Measurements from ENCODE around the gene PAK4.
"Not testable (repeated sequence)": the region's sequence is repeated elsewhere in the genome, so short reads cannot be mapped to it uniquely, and the experiment has no call there.

PAK4 gene

DNA sequence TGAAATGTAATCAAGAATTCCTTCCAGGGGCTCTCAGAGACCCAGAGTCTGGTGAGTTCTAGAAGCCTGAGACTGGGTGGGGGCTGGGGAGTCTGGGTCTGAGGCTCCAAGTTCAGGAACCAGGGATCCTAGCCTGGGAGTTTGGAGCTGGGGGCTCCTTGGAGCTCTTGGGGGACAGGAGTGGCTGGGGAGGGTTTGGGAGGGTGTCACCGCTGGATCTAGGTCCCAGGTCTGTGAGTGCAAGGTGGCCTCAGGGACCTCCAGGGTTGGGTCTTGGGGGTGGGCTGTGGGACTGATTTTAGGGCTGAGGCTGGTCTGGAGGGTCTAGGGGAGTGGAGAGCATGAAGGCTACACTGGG is 77.4 kb downstream of the PAK4 start:
- H3K4me3 ChIP-seq (ENCODE audit: insufficient read depth, low read depth, low read length, poor library complexity, severe bottlenecking), result no peak overlapping the region
- H3K36me3 ChIP-seq (ENCODE audit: control insufficient read depth, insufficient read depth, low read length), result no peaks in the 10 kb centered on the region
- no peak overlapping the region for H3K27ac ChIP-seq (ENCODE audit: insufficient read depth, low read length, poor library complexity, severe bottlenecking)
- no peaks in the 10 kb centered on the region for H3K4me1 ChIP-seq (ENCODE audit: control insufficient read depth, insufficient read depth, low read length, poor library complexity, severe bottlenecking)
- H3K9me3 ChIP-seq (ENCODE audit: control insufficient read depth, low read length), result no peaks in the 10 kb centered on the region
- no peak for DNase-seq
- peaks cover 20% of the 10 kb centered on the region for H3K27me3 ChIP-seq (replicated peaks; ENCODE audit: control insufficient read depth, insufficient read depth, low read length, poor library complexity, severe bottlenecking)

DNA sequence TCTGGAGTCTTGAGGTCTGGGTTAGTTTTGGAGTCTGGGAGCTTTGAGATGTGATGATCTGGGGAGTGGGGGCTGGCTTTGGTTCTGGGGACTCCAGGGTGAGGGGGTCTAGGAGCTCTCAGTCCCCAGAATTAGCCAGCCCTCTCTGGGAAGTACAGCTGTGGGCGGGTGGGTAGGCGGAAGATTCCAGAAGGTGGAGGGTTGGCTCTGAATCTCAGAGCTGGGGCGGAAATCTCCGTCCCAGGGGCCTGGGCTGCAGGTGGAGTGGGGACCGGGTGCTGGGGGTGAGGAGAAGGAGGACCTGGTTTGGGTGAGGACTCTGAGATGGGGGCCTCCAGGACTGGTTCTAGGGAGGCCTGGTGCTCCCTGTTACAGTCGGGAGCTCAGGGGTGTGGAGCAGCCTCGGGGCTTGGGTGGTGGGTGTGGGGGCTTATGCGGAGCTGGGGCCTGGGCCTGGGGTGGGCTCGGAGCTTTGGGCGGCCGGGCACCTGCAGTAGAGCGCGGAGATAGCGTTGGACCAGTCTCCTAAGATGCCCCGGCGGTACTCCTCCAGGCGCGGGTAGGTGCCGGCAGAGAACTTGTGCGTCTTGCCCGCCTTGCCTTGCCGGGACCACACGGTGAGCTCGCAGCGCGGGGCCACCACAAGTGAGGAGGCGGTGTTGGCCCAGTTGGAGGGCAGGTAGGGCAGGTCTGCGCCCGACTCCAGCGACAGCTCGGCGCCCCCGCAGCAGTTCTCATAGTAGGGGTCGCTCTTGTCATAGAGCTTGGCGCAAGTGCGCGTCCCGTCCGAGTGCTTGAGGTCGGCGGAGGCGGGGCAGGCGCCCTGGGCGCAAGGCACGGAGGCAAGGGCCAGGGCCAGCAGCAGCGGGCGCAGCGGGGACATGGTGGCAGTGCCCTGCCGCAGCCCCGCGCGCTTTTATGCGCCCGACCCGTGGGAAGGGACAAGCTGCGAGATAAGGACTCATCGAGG is 78.1 kb downstream of the PAK4 start, which contains the start of gene SYCN:
TSS of gene SYCN (minus strand) at position 892 of the 970 bp plus-strand sequence. CDS start at position 883, 9 bp downstream.
- no peak for DNase-seq
- H3K27ac ChIP-seq (ENCODE audit: insufficient read depth, low read length, poor library complexity, severe bottlenecking), result no peak within 1 kb of the TSS
- H3K4me3 ChIP-seq (ENCODE audit: insufficient read depth, low read depth, low read length, poor library complexity, severe bottlenecking), result no peak within 1 kb of the TSS
- H3K9me3 ChIP-seq (ENCODE audit: control insufficient read depth, low read length), result no peaks in the 10 kb centered on the region
- no peaks in the 10 kb centered on the region for H3K36me3 ChIP-seq (ENCODE audit: control insufficient read depth, insufficient read depth, low read length)
- H3K27me3 ChIP-seq (replicated peaks; ENCODE audit: control insufficient read depth, insufficient read depth, low read length, poor library complexity, severe bottlenecking), result peaks cover 20% of the 10 kb centered on the region
- H3K4me1 ChIP-seq (ENCODE audit: control insufficient read depth, insufficient read depth, low read length, poor library complexity, severe bottlenecking), result no peaks in the 10 kb centered on the region

DNA sequence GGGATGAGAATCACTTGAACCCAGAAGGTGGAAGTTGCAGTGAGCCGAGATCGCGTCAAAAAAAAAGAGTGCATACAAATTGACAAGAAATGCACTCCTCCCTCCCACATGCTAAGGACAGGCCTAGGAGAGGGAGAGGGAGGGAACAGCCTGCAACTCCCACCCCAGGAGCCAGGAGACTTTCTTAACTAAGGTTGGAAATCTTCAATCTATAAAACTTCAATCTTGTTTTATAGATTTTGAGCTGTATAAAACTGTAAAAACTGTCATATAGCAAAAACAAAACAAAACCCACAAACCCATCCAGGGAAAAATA is 79.8 kb downstream of the PAK4 start:
- Histone ChIP-seq H3K9me3 (ENCODE audit: control insufficient read depth, low read length) (no peaks in the 10 kb centered on the region), H3K4me1 (ENCODE audit: control insufficient read depth, insufficient read depth, low read length, poor library complexity, severe bottlenecking) (no peaks in the 10 kb centered on the region), H3K4me3 (ENCODE audit: insufficient read depth, low read depth, low read length, poor library complexity, severe bottlenecking) (no peak overlapping the region), H3K36me3 (ENCODE audit: control insufficient read depth, insufficient read depth, low read length) (no peaks in the 10 kb centered on the region), H3K27ac (ENCODE audit: insufficient read depth, low read length, poor library complexity, severe bottlenecking) (no peak overlapping the region), H3K27me3 (replicated peaks; ENCODE audit: control insufficient read depth, insufficient read depth, low read length, poor library complexity, severe bottlenecking) (peaks cover 17% of the 10 kb centered on the region)
- no peak for DNase-seq

DNA sequence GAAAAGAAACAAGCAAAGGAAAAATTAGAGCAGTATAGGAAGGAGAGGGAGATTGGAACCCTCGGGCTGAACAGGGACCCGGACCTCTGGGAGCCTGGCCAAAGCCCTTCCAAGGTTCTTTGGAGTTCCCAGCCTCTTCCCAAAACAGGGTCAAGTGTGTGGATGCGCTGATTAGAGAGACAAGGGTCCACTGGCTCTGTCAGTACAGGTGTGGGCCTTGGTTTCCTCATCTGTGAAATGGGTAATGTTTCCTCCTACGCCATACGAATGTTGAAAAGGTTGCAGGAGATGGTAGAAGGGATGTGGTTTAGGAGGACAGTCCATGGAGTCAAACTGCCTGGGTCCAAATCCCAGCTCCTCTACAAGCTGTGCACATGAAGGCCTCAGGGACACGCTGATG is 80.5 kb downstream of the PAK4 start:
- Histone ChIP-seq H3K36me3 (ENCODE audit: control insufficient read depth, insufficient read depth, low read length) (no peaks in the 10 kb centered on the region), H3K27me3 (replicated peaks; ENCODE audit: control insufficient read depth, insufficient read depth, low read length, poor library complexity, severe bottlenecking) (peaks cover 17% of the 10 kb centered on the region), H3K4me1 (ENCODE audit: control insufficient read depth, insufficient read depth, low read length, poor library complexity, severe bottlenecking) (no peaks in the 10 kb centered on the region), H3K27ac (ENCODE audit: insufficient read depth, low read length, poor library complexity, severe bottlenecking) (no peak overlapping the region), H3K9me3 (ENCODE audit: control insufficient read depth, low read length) (no peaks in the 10 kb centered on the region), H3K4me3 (ENCODE audit: insufficient read depth, low read depth, low read length, poor library complexity, severe bottlenecking) (no peak overlapping the region)
- DNase-seq, result no peak

DNA sequence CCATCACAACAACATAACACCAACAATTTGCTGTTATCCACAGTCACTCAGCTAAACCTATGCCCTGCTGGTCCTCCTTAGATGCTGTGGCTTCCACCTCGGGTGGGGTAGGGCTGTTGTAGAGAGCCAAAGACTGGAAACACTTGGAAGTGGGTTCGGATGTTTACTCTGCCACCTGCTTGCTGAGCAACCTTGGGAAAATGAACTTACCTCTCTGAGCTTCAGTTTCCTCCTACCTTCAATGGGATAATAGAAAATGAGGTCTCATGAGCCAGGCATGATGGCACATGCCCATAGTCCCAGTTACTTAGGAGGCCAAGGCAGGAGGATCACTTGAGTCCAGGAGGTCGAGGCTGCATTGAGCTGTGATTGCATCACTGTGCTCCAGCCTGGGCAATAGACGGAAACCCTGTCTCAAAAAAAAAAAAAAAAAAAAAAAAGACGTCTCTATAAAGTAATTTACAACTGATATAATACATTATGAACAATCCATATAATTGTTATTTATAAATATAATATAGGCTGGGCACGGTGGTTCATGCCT is 81.8 kb downstream of the PAK4 start:
- Histone ChIP-seq H3K36me3 (ENCODE audit: control insufficient read depth, insufficient read depth, low read length) (no peaks in the 10 kb centered on the region), H3K27me3 (replicated peaks; ENCODE audit: control insufficient read depth, insufficient read depth, low read length, poor library complexity, severe bottlenecking) (peaks cover 11% of the 10 kb centered on the region), H3K9me3 (ENCODE audit: control insufficient read depth, low read length) (no peaks in the 10 kb centered on the region), H3K27ac (ENCODE audit: insufficient read depth, low read length, poor library complexity, severe bottlenecking) (no peak overlapping the region), H3K4me3 (ENCODE audit: insufficient read depth, low read depth, low read length, poor library complexity, severe bottlenecking) (no peak overlapping the region), H3K4me1 (ENCODE audit: control insufficient read depth, insufficient read depth, low read length, poor library complexity, severe bottlenecking) (no peaks in the 10 kb centered on the region)
- no peak for DNase-seq

DNA sequence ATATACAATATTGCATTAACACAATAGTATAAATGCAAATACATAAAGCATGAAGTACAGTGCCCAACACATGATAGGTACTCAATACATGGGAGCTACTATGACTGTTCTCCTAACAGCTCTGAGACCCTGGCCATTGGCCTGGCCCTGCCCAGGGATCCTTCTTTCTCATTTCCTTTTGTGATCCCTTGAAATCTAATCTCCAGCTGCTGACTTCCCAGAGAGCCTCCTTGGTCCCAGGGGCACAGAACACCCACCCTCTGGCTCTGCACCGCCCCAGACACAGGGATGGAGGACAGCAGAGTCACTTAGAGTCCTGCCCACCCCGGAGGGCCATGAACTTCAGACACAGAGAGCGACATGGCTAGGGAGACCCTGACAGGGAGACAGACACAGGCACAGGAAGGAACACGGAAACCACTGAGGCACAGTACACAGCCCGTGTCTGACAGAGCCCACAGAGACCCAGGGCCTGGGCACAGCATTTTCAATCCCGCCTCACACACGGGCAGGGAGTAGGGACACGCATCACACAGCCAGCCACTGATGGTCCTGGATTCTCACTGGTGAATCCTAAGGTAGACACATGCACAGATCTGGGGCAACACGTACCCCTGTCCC is 82.7 kb downstream of the PAK4 start:
- H3K4me3 ChIP-seq (ENCODE audit: insufficient read depth, low read depth, low read length, poor library complexity, severe bottlenecking), result no peak overlapping the region
- no peak for DNase-seq
- no peak overlapping the region for H3K27ac ChIP-seq (ENCODE audit: insufficient read depth, low read length, poor library complexity, severe bottlenecking)
- H3K36me3 ChIP-seq (ENCODE audit: control insufficient read depth, insufficient read depth, low read length), result no peaks in the 10 kb centered on the region
- H3K9me3 ChIP-seq (ENCODE audit: control insufficient read depth, low read length), result no peaks in the 10 kb centered on the region
- H3K27me3 ChIP-seq (replicated peaks; ENCODE audit: control insufficient read depth, insufficient read depth, low read length, poor library complexity, severe bottlenecking), result peaks cover 2% of the 10 kb centered on the region
- no peaks in the 10 kb centered on the region for H3K4me1 ChIP-seq (ENCODE audit: control insufficient read depth, insufficient read depth, low read length, poor library complexity, severe bottlenecking)

DNA sequence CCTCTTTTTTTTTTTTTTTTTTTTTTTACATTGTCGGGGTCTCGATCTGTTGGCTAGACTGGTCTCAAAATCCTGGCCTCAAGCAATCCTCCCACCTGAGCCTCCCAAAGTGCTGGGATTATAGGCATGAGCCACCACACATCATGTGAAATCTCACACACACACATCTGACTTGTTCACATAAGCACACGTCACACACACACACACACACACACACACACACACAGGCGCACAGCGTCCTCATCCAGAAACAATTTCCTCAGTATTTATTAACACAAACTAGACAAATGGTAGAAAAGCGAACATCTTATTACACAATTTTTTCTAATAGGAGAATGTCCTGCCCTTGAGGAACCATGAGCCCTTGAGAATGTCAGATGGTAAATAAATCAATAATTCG is 83.6 kb downstream of the PAK4 start:
- Histone ChIP-seq H3K36me3 (ENCODE audit: control insufficient read depth, insufficient read depth, low read length) (no peaks in the 10 kb centered on the region), H3K4me3 (ENCODE audit: insufficient read depth, low read depth, low read length, poor library complexity, severe bottlenecking) (no peak overlapping the region), H3K27me3 (replicated peaks; ENCODE audit: control insufficient read depth, insufficient read depth, low read length, poor library complexity, severe bottlenecking) (no peaks in the 10 kb centered on the region), H3K9me3 (ENCODE audit: control insufficient read depth, low read length) (no peaks in the 10 kb centered on the region), H3K4me1 (ENCODE audit: control insufficient read depth, insufficient read depth, low read length, poor library complexity, severe bottlenecking) (no peaks in the 10 kb centered on the region), H3K27ac (ENCODE audit: insufficient read depth, low read length, poor library complexity, severe bottlenecking) (no peak overlapping the region)
- no peak for DNase-seq

DNA sequence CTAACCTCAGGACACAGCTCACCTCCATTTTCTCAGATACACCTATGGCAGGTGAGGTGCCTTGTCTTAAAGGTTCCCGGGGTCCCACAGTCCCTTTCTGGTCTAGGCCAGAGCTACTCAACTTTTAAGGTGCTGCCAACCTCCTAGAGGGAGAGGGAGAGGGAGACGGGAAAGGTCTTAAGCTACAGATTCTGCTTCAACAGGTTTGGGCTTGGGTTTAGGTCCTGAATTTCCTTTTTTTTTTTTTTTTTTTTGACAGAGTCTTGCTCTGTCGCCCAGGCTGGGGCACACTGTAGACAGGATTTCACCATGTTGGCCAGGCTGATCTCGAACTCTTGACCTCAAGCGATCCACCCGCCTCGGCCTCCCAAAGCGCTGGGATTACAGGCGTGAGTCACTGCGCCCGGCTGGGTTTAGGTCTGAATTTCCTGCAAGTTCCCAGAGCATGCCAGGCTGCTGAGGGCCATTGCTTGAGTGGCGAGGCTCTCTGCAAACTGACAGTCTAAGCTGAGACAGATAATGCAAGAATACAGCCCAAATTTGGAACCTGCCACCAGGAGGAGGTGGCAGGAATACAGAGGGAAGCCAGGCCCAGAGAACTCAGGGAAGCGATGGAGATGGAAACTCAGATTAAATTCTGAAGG is 86.3 kb downstream of the PAK4 start:
- no peak overlapping the region for H3K4me3 ChIP-seq (ENCODE audit: insufficient read depth, low read depth, low read length, poor library complexity, severe bottlenecking)
- H3K27me3 ChIP-seq (replicated peaks; ENCODE audit: control insufficient read depth, insufficient read depth, low read length, poor library complexity, severe bottlenecking), result no peaks in the 10 kb centered on the region
- DNase-seq, result no peak
- no peak overlapping the region for H3K27ac ChIP-seq (ENCODE audit: insufficient read depth, low read length, poor library complexity, severe bottlenecking)
- no peaks in the 10 kb centered on the region for H3K36me3 ChIP-seq (ENCODE audit: control insufficient read depth, insufficient read depth, low read length)
- H3K4me1 ChIP-seq (ENCODE audit: control insufficient read depth, insufficient read depth, low read length, poor library complexity, severe bottlenecking), result no peaks in the 10 kb centered on the region
- H3K9me3 ChIP-seq (ENCODE audit: control insufficient read depth, low read length), result no peaks in the 10 kb centered on the region

DNA sequence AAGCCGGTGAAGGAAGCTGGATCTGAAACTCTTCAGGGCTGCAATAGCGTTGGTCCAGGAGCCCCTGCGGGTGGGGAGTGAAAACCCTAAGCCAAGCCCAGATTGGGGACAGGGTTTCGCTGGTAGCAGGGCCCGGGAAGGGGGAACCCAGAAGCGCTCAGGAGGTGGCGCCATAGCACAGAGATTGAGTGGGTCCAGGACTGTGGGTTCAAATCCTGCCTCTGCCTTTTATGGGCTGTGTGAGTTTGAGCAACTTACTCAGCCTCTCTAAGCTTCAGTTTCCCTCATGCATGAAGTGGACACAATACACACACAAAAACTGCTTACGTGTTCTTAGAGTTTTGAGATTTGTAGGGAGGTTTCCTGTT is 86.8 kb downstream of the PAK4 start:
- Histone ChIP-seq H3K27me3 (replicated peaks; ENCODE audit: control insufficient read depth, insufficient read depth, low read length, poor library complexity, severe bottlenecking) (no peaks in the 10 kb centered on the region), H3K27ac (ENCODE audit: insufficient read depth, low read length, poor library complexity, severe bottlenecking) (no peak overlapping the region), H3K4me1 (ENCODE audit: control insufficient read depth, insufficient read depth, low read length, poor library complexity, severe bottlenecking) (no peaks in the 10 kb centered on the region), H3K9me3 (ENCODE audit: control insufficient read depth, low read length) (no peaks in the 10 kb centered on the region), H3K4me3 (ENCODE audit: insufficient read depth, low read depth, low read length, poor library complexity, severe bottlenecking) (no peak overlapping the region), H3K36me3 (ENCODE audit: control insufficient read depth, insufficient read depth, low read length) (no peaks in the 10 kb centered on the region)
- DNase-seq, result peak; percentile 13 to 34 (median 32)

DNA sequence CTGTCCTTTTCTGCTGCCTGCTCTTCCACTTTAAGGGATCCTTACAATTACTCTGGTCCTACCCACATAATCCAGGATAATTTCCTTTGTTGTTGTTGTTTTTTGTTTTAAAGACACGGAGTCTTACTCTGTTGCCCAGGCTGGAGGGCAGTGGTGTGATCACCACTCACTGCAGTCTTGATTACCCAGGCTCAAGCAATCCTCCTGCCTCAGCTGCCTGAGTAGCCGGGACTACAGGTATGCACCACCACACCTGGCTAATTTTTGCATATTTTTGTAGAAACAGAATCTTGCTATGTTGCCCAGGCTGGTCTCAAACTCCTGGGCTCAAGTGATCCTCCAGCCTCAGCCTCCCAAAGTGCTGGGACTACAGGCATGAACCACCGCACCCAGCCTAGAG is 89.7 kb downstream of the PAK4 start:
- H3K27ac ChIP-seq (ENCODE audit: insufficient read depth, low read length, poor library complexity, severe bottlenecking); H3K9me3 ChIP-seq (ENCODE audit: control insufficient read depth, low read length); H3K4me3 ChIP-seq (ENCODE audit: insufficient read depth, low read depth, low read length, poor library complexity, severe bottlenecking); H3K36me3 ChIP-seq (ENCODE audit: control insufficient read depth, insufficient read depth, low read length); H3K27me3 ChIP-seq (replicated peaks; ENCODE audit: control insufficient read depth, insufficient read depth, low read length, poor library complexity, severe bottlenecking); DNase-seq; H3K4me1 ChIP-seq (ENCODE audit: control insufficient read depth, insufficient read depth, low read length, poor library complexity, severe bottlenecking): not testable (repeated sequence)

All from effector memory CD4-positive, alpha-beta T cell (primary cell).